Activated T-cell treated with anti-CD3 and anti-CD28 coated beads for 24 hours (primary cell): Measurements from ENCODE around the gene TET1.
"Not testable (repeated sequence)": the region's sequence is repeated elsewhere in the genome, so short reads cannot be mapped to it uniquely, and the experiment has no call there.

Experiments
- DNase-seq: peaks from one replicate; pipeline ENCODE4 v3.0.0-alpha.2; 2020; ENCODE audit warnings: low read depth

Gene TET1

GRCh38 chr10:68713065-68713464 lies 152.9 kb downstream of the TET1 start:
- DNase-seq: not testable (repeated sequence)

- DNase-seq: no peak
Observed at GRCh38 chr10:68717435-68717834, 157.3 kb downstream of the TET1 start.

- DNase-seq: peak; percentile 97
Observed at GRCh38 chr10:68720793-68721672, 160.9 kb downstream of the TET1 start, which contains the start of gene CCAR1. TSS of gene CCAR1 (plus strand) at chr10:68721239. CDS start at chr10:68722505, 1,266 bp downstream.

DNA sequence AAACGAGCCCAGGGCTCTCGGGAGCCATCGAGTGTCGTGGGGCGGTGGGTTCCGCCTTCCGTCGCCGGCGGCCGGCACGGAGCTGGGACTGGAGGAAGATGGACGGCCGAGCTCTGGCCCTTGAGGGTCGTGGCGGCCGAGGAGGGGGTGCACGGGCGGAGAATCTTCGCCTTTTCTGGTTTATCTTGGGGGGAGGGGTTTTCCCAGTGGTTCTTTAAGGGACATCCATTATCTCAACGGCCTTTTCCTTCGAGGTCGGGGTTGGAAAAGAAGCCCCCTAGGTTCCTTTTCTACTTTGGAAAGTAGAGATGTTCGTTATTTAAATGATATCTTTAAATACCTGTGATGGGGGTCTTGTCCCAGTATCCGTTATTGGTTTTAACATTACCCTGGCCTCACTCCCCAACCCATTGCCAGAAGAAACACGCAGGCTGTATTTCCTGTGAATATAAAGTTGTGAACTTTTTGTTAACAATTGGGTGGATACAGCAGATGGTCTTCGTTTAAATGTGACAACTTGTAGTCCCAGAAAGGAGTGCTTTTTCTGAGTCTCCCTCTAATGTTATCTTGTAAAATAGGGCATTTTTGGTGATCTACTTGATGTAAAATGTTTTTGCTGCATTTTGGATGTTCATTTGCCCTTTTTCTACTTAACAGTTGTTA lies 161.7 kb downstream of the TET1 start:
- no peak for DNase-seq

DNA sequence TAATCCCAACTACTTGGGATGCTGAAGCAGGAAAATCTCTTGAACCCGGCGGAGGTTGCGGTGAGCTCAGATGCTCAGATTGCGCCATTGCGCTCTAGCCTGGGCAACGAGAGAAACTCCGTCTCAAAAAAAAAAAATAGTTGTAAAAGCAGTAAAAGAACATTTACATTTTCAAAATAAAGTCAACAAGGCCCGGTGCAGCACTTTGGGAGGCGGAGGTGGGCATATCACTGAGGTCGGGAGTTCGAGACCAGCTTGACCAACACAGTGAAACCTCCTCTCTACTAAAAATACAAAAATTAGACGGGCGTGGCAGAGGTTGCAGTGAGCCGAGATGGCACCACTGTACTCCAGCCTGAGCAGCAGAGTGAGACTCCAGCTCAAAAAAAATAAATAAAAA lies 164.9 kb downstream of the TET1 start:
- DNase-seq: no peak

DNA sequence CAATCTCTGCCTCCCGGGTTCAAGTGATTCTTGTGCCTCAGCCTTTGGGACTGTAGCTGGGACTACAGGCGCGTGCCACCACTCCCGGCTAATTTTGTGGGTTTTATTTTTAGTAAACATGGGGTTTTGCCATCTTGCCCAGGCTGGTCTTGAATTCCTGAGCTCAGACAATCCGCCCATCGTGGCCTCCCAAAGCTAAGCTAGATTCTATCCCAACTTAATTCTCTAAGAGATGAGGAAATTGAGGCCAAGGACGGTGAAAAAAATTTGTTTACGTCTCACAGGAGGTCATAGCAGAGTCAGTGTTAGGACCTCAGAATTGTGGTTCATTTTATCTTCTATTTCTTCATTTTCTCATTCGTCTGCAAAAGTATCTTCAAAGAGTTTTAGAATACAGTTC lies 167.0 kb downstream of the TET1 start:
- no peak for DNase-seq

DNA sequence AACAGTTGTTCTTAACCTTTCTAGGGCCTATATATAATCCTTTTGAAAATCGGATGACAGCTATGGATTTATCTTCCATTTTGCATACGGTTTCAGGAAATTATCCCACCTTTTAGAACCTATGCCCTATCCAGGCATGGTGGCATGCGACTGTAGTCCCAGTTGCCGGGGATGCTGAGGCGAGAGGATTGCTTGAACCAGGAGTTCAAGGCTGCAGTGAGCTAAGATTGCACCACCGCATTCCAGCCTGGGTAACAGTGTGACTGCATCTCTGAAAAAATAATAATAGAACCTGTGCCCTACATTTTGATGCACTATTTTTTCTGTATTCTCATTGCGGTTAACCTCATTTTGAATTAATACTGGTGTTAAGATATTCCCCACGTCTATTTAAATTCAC lies 172.5 kb downstream of the TET1 start:
- no peak for DNase-seq

GRCh38 chr10:68734349-68734748 lies 174.2 kb downstream of the TET1 start:
- no peak for DNase-seq

DNA sequence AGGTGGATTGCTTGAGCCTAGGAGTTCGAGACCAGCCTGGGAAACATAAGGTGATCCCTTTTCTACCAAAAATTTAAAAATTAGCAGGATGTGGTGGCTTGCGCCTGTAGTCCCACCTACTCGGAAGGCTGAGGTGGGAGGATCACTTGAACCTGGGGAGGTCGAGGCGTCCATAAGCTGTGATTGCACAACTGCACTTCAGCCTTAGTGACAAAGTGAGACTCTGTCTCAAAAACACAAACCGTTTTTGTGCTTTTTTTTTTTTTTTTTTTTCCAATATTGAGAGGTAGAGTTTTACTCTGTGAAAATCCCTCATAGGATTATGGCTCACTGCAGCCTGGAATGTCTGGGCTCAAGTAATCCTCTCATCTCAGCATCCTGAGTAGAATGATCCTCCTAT lies 175.0 kb downstream of the TET1 start:
- DNase-seq: no peak

DNA sequence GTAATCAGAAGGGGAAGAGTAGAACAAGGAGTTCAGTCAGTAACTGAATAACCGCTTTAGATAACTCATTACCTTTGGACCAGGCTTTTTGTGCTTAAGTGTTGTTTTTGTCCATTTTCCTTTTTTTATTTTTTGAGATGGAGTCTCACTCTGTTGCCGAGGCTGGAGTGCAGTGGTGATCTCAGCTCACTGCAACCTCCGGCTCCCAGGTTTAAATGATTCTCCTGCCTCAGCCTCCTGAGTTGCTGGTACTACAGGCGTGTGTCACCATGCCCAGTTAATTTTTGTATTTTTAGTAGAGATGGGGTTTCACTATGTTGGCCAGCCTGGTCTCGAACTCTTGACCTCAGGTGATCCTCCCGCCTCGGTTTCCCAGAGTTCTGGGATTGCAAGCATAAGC lies 175.6 kb downstream of the TET1 start:
- DNase-seq: not testable (repeated sequence)

DNA sequence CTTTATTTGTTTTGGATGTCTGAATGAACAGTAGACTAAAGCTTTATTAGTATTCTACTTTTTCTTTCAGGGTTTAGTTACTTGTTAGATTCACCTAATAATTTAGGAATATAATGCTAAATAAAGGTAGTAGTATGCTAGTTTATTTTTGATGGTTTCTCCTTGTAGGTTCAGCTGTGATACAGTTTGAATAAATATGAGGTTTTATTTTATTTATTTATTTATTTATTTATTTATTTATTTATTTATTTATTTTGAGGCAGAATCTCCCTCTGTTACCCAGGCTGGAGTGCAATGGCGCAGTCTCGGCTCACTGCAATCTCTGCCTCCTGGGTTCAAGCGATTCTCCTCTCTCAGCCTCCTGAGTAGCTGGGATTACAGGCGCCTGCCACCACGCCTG lies 180.5 kb downstream of the TET1 start:
- DNase-seq: not testable (repeated sequence)

DNA sequence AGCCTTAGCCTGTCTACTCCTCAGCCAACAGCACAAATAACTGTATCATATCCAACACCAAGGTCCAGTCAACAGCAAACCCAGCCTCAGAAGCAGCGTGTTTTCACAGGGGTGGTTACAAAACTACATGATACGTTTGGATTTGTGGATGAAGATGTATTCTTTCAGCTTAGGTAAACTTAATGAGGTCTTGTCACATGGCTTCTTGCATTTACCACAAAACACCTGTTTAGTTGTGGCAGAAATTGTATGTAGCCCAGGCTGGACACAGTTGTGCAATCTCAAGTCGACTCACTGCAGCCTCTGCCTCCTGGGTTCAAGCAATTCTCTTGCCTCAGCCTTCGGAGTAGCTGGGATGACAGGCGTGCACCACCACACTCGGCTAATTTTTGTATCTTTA lies 182.3 kb downstream of the TET1 start:
- DNase-seq: no peak
